ENCODE data around the gene FTH1. TPM values are rescaled to one million over a fixed set of nuclear protein-coding genes. Genes with fewer than 3 reads are reported as not detected.
"Not testable (repeated sequence)": the region's sequence is repeated elsewhere in the genome, so short reads cannot be mapped to it uniquely, and the experiment has no call there.

FTH1 gene
- total RNA-seq, 1 donor from 2014 or later, result 938 TPM

- DNase-seq (ENCODE audit: low spot score), result peak; percentile 40
- ATAC-seq, result no peak
Measured at GRCh38 chr11:61964058-61964665, 3.3 kb downstream of the FTH1 start.

DNA sequence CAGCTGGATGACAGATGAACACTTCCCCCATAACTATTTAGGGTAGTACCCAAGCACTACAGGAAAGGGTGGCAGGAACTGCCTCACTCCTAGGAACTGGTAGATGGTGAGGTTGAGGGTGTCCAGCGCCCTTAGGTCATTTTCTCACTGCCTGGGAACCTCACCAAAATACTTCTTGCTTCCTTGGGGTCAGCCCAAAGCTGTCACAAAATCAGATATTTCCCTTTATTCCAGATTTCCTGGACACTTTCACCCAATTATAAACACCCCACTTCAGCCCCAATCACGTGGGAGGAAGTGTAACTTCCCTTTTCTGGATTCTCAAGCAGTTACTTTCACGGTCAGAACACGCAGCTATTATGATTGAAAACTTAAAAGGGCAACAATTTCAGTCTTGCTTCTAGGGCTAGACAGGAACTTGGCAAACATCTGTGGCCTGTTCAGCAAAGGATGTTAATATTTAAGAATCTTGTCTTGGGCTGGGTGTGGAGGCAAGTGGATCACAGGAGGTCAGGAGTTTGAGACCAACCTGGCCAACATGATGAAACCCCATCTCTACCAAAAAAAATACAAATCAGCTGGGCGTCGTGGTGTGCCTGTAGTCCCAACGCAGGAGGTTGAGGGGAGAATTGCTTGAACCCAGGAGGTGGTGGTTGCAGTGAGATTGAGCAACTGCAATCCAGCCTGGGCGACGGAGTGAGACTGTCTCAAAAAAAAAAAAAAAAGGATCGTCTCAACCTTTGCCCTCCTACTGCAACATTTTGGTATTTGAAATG is 4.0 kb downstream of the FTH1 start:
- DNase-seq (ENCODE audit: low spot score), result peak; percentile 48
- ATAC-seq, result no peak

DNA sequence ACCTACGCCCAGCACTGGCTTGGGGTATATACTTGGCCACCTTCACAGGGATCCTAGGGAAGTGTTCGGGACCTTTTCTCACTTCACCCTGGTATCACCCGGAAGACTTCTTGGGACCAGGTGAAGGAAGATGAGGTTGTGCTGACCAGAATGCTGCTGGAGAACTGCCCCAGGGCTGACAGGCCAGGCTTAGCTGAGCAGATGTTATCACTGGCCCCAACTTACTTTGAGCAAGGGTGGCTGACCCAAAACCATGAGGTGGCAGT is 4.5 kb downstream of the FTH1 start:
- ATAC-seq (no peak), DNase-seq (ENCODE audit: low spot score) (no peak)

GRCh38 chr11:61962213-61963015 is 5.0 kb downstream of the FTH1 start:
- ATAC-seq, result no peak
- peak; percentile 45 for DNase-seq (ENCODE audit: low spot score)

DNA sequence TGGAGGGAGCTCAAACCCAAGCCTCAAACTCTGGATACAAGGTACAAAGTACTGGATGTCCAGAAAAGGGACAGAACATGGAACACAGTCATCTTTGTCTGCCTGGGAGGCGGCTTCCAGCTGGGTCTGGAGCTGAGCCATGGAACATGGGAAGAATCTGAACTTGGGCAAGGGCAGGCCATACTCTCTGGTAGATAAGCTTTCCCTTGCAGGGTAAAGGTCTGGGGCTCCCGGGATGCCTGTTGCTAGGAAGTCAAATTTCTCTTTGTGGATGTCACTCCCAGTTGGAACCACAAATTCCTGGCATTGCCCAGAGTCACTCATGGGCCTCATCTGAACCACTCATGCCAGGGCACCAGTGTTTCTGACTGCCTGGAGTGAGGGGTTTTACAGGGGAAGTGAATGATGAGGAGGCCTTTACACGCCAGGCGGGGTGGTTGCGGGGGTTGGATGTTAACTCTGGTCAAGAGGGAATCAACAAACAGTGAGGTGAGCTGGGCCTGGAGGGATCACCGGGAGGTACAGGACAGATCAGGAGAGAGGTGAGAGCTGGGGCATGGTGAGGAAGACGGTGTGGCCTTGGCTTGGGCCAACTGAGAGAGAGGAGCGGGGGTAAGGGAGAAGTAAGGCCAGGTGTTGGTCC is 5.7 kb downstream of the FTH1 start:
- DNase-seq (ENCODE audit: low spot score) (peak; percentile 67), ATAC-seq (peak; percentile 73)

DNA sequence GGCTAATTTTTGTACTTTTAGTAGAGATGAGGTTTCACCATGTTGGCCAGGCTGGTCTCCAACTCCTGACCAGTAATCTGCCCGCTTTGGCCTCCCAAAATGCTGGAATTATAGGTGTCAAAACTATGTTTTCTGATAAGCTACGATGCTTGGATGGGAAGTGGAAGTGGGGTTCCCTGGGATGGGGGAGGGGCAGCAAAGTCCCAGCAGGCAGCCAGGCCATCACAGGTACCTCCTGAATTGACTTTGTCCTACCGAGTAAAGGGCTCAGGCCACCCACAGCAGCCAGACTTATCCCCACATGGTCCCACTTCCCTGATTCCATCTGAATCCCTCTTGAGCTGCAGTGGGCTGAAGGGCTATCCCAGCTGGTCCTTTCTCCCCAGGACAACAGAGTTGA is 6.9 kb downstream of the FTH1 start:
- DNase-seq (ENCODE audit: low spot score), result peak; percentile 42
- no peak for ATAC-seq

DNA sequence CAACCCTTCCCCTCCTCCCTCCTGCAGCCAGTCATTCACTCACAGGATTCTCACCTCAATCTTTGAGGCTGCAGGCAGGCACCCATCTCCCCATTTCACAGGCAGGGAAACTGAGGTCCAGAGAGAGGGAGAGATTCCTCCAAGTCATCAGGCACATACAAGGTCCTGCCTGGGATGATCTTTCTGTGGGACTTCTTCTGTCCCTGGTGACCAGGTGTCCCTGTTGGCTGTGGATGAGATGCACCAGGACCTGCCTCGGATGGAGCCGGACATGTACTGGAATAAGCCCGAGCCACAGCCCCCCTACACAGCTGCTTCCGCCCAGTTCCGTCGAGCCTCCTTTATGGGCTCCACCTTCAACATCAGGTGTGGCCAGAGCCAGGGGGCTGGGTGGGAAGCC is 7.8 kb downstream of the FTH1 start:
- peak; percentile 44 for DNase-seq (ENCODE audit: low spot score)
- no peak for ATAC-seq

- no peak for ATAC-seq
- DNase-seq (ENCODE audit: low spot score), result peak; percentile 42
Measured at GRCh38 chr11:61959114-61959513, 8.3 kb downstream of the FTH1 start.

DNA sequence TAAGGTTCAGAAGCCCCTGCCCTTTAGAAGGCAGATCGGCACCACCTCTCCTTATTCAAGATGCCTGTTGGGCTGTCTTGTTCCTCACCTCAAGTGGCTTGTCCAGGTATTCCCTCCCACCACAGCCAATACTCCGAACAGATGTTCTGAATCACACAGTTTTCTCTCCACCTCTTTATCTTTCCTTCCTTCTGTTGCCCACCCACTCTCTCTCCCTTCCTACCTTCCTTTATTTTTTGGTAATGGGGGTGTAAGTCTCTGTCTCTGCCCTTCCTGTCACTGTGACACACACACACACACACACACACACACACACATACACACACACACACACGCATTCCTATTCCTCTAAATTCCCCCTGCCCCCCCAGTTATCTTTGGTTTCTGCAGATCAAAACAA is 8.8 kb downstream of the FTH1 start:
- DNase-seq (ENCODE audit: low spot score), result peak; percentile 12
- ATAC-seq, result no peak

DNA sequence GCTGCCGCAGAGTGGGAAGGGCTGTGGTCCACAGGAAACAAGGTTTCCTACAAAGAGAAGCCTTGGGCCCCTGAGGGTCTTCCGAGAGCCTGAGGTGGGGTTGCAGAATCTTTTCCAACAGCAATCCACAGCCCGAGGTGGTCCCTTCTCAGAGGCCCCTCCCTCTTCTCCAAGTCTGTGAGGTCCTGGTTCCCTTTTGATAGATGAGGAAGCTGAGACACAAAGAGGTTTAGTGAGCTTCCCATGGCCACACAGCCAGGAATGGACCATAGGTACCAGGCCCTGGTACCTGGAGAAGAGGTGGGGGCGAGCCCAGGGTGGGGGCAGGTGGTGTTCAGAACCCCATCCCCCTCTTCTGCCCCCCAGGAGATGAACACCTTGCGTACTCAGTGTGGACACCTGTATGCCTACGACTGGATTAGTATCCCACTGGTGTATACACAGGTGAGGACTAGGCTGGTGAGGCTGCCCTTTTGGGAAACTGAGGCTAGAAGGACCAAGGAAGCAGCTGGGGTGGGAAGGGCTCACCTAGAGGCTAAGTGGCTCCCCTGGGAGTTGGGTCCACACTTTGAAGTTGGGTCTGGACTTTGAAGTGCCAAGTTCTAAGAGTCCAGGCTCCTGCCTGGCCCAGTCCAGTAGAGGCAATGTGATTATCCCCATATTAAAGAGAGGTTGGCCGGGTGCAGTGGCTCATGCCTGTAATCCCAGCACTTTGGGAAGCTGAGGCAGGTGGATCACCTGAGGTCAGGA is 10.2 kb downstream of the FTH1 start:
- no peak for DNase-seq (ENCODE audit: low spot score)
- no peak for ATAC-seq

DNA sequence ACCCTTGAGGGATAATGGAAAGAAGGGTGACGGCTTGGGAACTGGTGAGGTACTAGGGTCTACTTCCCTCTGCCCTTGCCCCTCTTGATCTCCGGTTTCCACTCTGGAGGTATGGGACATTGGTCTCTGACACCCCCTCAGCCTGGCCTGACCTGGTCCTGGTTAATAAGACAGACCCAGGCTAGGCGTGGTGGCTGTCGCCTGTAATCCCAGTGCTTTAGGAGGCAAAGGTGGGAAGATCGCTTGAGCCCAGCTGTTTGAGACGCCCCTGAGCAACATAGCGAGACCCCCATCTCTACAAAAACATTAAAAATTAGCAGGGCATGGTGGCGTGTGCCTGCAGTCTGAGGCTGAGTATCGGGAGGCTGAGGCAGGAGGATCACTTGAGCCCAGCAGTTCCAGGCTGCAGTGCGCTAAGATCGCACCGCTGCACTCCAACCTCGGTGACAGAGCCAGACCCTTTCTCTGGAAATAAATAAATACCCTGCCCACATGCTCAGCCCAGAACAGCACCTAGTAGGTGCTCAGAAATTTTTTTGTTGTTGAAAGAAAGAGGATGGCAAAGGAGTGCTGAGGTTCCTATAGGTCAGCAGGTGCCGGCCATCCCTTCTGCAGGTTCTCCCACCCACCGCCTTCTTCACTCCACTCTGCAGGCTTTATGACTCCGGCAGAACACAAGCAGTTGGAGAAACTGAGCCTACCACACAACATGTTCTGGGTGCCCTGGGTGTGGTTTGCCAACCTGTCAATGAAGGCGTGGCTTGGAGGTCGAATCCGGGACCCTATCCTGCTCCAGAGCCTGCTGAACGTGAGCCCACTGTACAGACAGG is 11.0 kb downstream of the FTH1 start:
- ATAC-seq (no peak), DNase-seq (ENCODE audit: low spot score) (no peak)

DNA sequence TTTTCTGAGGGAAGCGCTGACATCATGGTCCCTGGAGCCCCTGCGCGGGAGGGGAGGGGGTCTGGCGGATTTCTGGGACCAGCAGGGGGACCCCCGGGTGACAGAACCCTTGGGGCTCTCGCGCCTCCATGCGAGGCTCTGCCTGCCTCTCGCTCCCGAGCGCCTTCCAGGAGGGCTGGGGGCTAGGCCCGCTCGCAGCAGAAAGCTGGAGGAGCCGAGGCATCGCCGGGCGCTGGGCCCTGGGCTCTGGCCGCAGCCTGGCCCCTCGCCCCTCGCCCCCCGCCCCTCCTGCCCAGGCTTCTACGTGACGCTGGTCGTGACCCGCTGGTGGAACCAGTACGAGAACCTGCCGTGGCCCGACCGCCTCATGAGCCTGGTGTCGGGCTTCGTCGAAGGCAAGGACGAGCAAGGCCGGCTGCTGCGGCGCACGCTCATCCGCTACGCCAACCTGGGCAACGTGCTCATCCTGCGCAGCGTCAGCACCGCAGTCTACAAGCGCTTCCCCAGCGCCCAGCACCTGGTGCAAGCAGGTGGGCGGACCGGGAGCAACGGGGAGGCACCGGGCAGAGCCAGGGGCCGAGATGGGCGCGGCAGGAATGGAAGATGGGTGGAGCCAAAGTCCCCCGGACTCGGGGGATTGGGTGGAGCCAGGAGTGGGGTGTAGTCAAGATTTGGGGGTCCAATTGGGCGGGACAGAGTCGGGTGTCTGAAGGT is 11.9 kb downstream of the FTH1 start:
- ATAC-seq, result peak; percentile 37
- DNase-seq (ENCODE audit: low spot score), result peak; percentile 52

- ATAC-seq, result peak; percentile 69
- peak; percentile 57 for DNase-seq (ENCODE audit: low spot score)
Measured at GRCh38 chr11:61954851-61955421, 12.5 kb downstream of the FTH1 start.

- ATAC-seq (no peak), DNase-seq (ENCODE audit: low spot score) (no peak)
Measured at GRCh38 chr11:61954106-61954850, 13.2 kb downstream of the FTH1 start.

GRCh38 chr11:61953632-61954031 is 13.8 kb downstream of the FTH1 start:
- ATAC-seq; DNase-seq (ENCODE audit: low spot score): not testable (repeated sequence)

DNA sequence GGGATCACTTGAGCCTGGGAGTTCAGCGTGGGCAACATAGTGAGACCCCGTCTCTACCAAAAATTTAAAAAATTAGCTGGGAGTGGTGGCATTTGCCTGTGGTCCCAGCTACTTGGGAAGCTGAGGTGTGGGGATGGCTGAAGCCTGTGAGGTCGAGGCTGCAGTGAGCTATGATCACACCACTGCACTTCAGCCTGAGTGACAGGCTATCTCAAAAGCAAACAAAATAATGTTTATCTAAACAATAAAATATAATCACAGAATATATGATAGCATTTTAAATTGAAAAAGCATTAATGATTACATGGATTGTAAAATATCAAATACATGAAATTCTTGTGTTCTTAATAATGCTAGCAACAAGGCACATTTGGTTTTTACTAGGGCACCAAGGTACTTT is 14.6 kb downstream of the FTH1 start:
- DNase-seq (ENCODE audit: low spot score) (no peak), ATAC-seq (no peak)

- no peak for DNase-seq (ENCODE audit: low spot score)
- no peak for ATAC-seq
Measured at GRCh38 chr11:61951484-61952135, 15.8 kb downstream of the FTH1 start.
